T-helper 2 cell treated with Interferon-gamma antibody and Interleukin-4, amounts not matched to agents 100 ng/mL and 5 ng/mL, for 36 hours (primary cell): ENCODE results near the gene SPDEF. TPM values are rescaled to one million over a fixed set of nuclear protein-coding genes. Genes with fewer than 3 reads are reported as not detected.

Experiments
- intact Hi-C: fragments of 100-400 bp; cut with micrococcal nuclease; formaldehyde crosslinking; loops from one replicate; pipeline ENCODE4 v1.15.1; 2023
- total RNA-seq: library from RNA; stranded (reverse); gene quantifications from 2 replicates; pipeline ENCODE4 v1.2.3, GENCODE V29; 2022

SPDEF gene
- total RNA-seq, 1 donor from 2014 or later = not detected

GRCh38 chr6:34546551-34547321 lies 9.4 kb downstream of the SPDEF start:
- intact Hi-C loops = no loop called here

- intact Hi-C loops = no loop called here
These were observed 11.2 kb downstream of the SPDEF start for GRCh38 chr6:34544776-34545471.

GRCh38 chr6:34544052-34544604 lies 12.0 kb downstream of the SPDEF start:
- intact Hi-C loops = no loop called here

- intact Hi-C loops = no loop called here
These were observed 12.7 kb downstream of the SPDEF start for GRCh38 chr6:34543421-34543820.

- intact Hi-C loops = no loop called here
These were observed 15.3 kb downstream of the SPDEF start for GRCh38 chr6:34540841-34541240.

- intact Hi-C loops = no loop called here
These were observed 15.9 kb downstream of the SPDEF start for GRCh38 chr6:34540222-34540621.

GRCh38 chr6:34539181-34539580 lies 16.9 kb downstream of the SPDEF start:
- intact Hi-C loops = no loop called here

GRCh38 chr6:34538581-34538980 lies 17.5 kb downstream of the SPDEF start:
- intact Hi-C loops = no loop called here

GRCh38 chr6:34537922-34538550 lies 18.1 kb downstream of the SPDEF start:
- intact Hi-C loops = no loop called here

- intact Hi-C loops = no loop called here
These were observed 18.9 kb downstream of the SPDEF start for GRCh38 chr6:34536959-34537848.

GRCh38 chr6:34536251-34536958 lies 19.7 kb downstream of the SPDEF start:
- intact Hi-C loops = no loop called here

GRCh38 chr6:34535646-34536045 lies 20.5 kb downstream of the SPDEF start:
- intact Hi-C loops = no loop called here

GRCh38 chr6:34535199-34535598 lies 20.9 kb downstream of the SPDEF start:
- intact Hi-C loops = no loop called here

GRCh38 chr6:34534656-34535055 lies 21.5 kb downstream of the SPDEF start:
- intact Hi-C loops = no loop called here

GRCh38 chr6:34534146-34534545 lies 22.0 kb downstream of the SPDEF start:
- intact Hi-C loops = no loop called here

- intact Hi-C loops = no loop called here
These were observed 23.9 kb downstream of the SPDEF start for GRCh38 chr6:34532230-34532629.

GRCh38 chr6:34531580-34532201 lies 24.4 kb downstream of the SPDEF start:
- intact Hi-C loops = no loop called here

GRCh38 chr6:34530753-34531365 lies 25.3 kb downstream of the SPDEF start:
- intact Hi-C loops = no loop called here

GRCh38 chr6:34529665-34530327 lies 26.3 kb downstream of the SPDEF start:
- intact Hi-C loops = loop anchor here (5.0 kb wide), 1 partner anchor 292 kb away; the partner anchor contains the start of gene HMGA1
